Skin epidermis (tissue), 12 donors: ENCODE data around the gene KTN1.

Experiments used
- H3K27ac ChIP-seq, 21 experiments: fragments of 200-600 bp; sonication (generic) in 11 of 21; one replicate each; pipeline ENCODE4 v1.5.0; 2020; ENCODE audit warnings: mild to moderate bottlenecking in 3 of 21, inconsistent platforms in 2 of 21, moderate library complexity in 2 of 21
- H3K4me3 ChIP-seq, 7 experiments: fragments of 200-600 bp; sonication (generic) in 2 of 7; one replicate each; pipeline ENCODE4 v1.5.0; 2020; ENCODE audit warnings: inconsistent platforms in 2 of 7, mild to moderate bottlenecking in 2 of 7, moderate library complexity in 1 of 7

Gene KTN1

GRCh38 chr14:55705651-55706364 lies 125.8 kb downstream of the KTN1 start:
- H3K4me3 ChIP-seq, result no peak overlapping the region
- peak overlapping the region in 1 of 21 experiments; percentile 61 for H3K27ac ChIP-seq

GRCh38 chr14:55706365-55706684 lies 126.3 kb downstream of the KTN1 start:
- peak overlapping the region in 2 of 21 experiments; percentile 45 to 61 for H3K27ac ChIP-seq
- H3K4me3 ChIP-seq, result no peak overlapping the region

- H3K27ac ChIP-seq, result peak overlapping the region in 2 of 21 experiments; percentile 45 to 61
- no peak overlapping the region for H3K4me3 ChIP-seq
These were observed 126.9 kb downstream of the KTN1 start for GRCh38 chr14:55706893-55707292.

GRCh38 chr14:55707365-55707804 lies 127.4 kb downstream of the KTN1 start:
- no peak overlapping the region for H3K4me3 ChIP-seq
- H3K27ac ChIP-seq, result peak overlapping the region in 1 of 21 experiments; percentile 64

GRCh38 chr14:55710506-55711041 lies 130.6 kb downstream of the KTN1 start:
- H3K4me3 ChIP-seq, result no peak overlapping the region
- no peak overlapping the region for H3K27ac ChIP-seq

- no peak overlapping the region for H3K27ac ChIP-seq
These were observed 131.3 kb downstream of the KTN1 start for GRCh38 chr14:55711175-55711811.

GRCh38 chr14:55712491-55712890 lies 132.5 kb downstream of the KTN1 start:
- H3K4me3 ChIP-seq, result no peak overlapping the region
- no peak overlapping the region for H3K27ac ChIP-seq

More at GRCh38 chr14:55711175-55711811, 131.3 kb downstream of the KTN1 start:
- H3K4me3 ChIP-seq, result no peak overlapping the region

GRCh38 chr14:55713486-55713885 lies 133.5 kb downstream of the KTN1 start:
- no peak overlapping the region for H3K4me3 ChIP-seq
- no peak overlapping the region for H3K27ac ChIP-seq

- H3K4me3 ChIP-seq, result no peak overlapping the region
- no peak overlapping the region for H3K27ac ChIP-seq
These were observed 135.9 kb downstream of the KTN1 start for GRCh38 chr14:55715889-55716288.

GRCh38 chr14:55717621-55718020 lies 137.6 kb downstream of the KTN1 start:
- H3K27ac ChIP-seq, result no peak overlapping the region
- no peak overlapping the region for H3K4me3 ChIP-seq

- no peak overlapping the region for H3K4me3 ChIP-seq
- H3K27ac ChIP-seq, result no peak overlapping the region
These were observed 138.5 kb downstream of the KTN1 start for GRCh38 chr14:55718551-55718950.

- H3K27ac ChIP-seq, result no peak overlapping the region
- no peak overlapping the region for H3K4me3 ChIP-seq
These were observed 140.8 kb downstream of the KTN1 start for GRCh38 chr14:55720796-55721195.

GRCh38 chr14:55721353-55721752 lies 141.3 kb downstream of the KTN1 start:
- Histone ChIP-seq H3K27ac (no peak overlapping the region), H3K4me3 (no peak overlapping the region)

- Histone ChIP-seq H3K27ac (no peak overlapping the region), H3K4me3 (no peak overlapping the region)
These were observed 142.0 kb downstream of the KTN1 start for GRCh38 chr14:55722054-55722453.

- Histone ChIP-seq H3K4me3 (no peak overlapping the region), H3K27ac (no peak overlapping the region)
These were observed 144.7 kb downstream of the KTN1 start for GRCh38 chr14:55724736-55725135.

GRCh38 chr14:55730592-55731310 lies 150.7 kb downstream of the KTN1 start:
- Histone ChIP-seq H3K4me3 (no peak overlapping the region), H3K27ac (no peak overlapping the region)

GRCh38 chr14:55731311-55731872 lies 151.4 kb downstream of the KTN1 start:
- H3K27ac ChIP-seq, result no peak overlapping the region
- H3K4me3 ChIP-seq, result no peak overlapping the region

GRCh38 chr14:55731881-55732498 lies 152.0 kb downstream of the KTN1 start:
- Histone ChIP-seq H3K27ac (no peak overlapping the region), H3K4me3 (no peak overlapping the region)

- Histone ChIP-seq H3K27ac (no peak overlapping the region), H3K4me3 (no peak overlapping the region)
These were observed 153.6 kb downstream of the KTN1 start for GRCh38 chr14:55733599-55733998.
